Transverse colon (tissue), 4 donors: ENCODE data around the gene AP2A1. TPM values are rescaled to one million over a fixed set of nuclear protein-coding genes. Genes with fewer than 3 reads are reported as not detected.

Experiments used
- DNase-seq: peaks from one replicate; pipeline ENCODE4 v3.0.0-alpha.2; 2019
- H3K27ac ChIP-seq, 4 donors: fragments of 200-600 bp; sonication (generic); 2 replicates each; pipeline ENCODE4 v1.5.1; 2016 to 2018; ENCODE audit warnings: inconsistent platforms in 4 of 4
- H3K27me3 ChIP-seq: fragments of 200-600 bp; sonication (generic); 2 replicates; pipeline ENCODE4 v1.5.1; 2017; ENCODE audit warnings: inconsistent platforms
- H3K36me3 ChIP-seq, 4 donors: fragments of 200-600 bp; sonication (generic); 2 replicates each; pipeline ENCODE4 v1.5.1; 2017 to 2019; ENCODE audit warnings: inconsistent platforms in 4 of 4
- H3K4me1 ChIP-seq, 4 donors: fragments of 200-600 bp; sonication (generic); 2 replicates each; pipeline ENCODE4 v1.5.1; 2017 to 2020; ENCODE audit warnings: inconsistent platforms in 4 of 4
- H3K4me3 ChIP-seq, 4 donors: fragments of 200-600 bp; sonication (generic); 1 replicate in 1 of 4; 2 replicates in 3 of 4; pipeline versions ENCODE4 v1.5.1 to v1.6.1; 2017 to 2019; ENCODE audit warnings: inconsistent platforms in 4 of 4
- H3K9me3 ChIP-seq, 2 donors: fragments of 200-600 bp; sonication (generic); 2 replicates each; pipeline ENCODE4 v1.5.1; 2017 to 2019; ENCODE audit warnings: inconsistent platforms in 2 of 2
- EP300 ChIP-seq: sonication (generic); formaldehyde crosslinking; IDR thresholded peaks from one replicate; pipeline ENCODE4 v1.6.1; 2017; ENCODE audit warnings: antibody characterized with exemption, low read depth
- POLR2A ChIP-seq: fragments of 450-650 bp; IDR thresholded peaks from one replicate; pipeline ENCODE4 v1.6.1; 2016; ENCODE audit warnings: antibody characterized with exemption, mild to moderate bottlenecking, moderate library complexity
- POLR2AphosphoS5 ChIP-seq, 3 donors: sonication (generic); formaldehyde crosslinking; IDR thresholded peaks; one replicate each; pipeline ENCODE4 v1.6.1; 2016; ENCODE audit warnings: antibody characterized with exemption in 3 of 3
- WGBS, 2 donors: methylation state at CpG; one replicate each; pipeline ENCODE4 v1.1.5; 2018; ENCODE audit warnings: low coverage in 1 of 2; 5-methylcytosine and 5-hydroxymethylcytosine counted together
- in situ Hi-C, 4 donors: fragments of 200-750 bp; cut with MboI; loops; one replicate each; pipeline versions ENCODE4 v1.15.0 to v1.15.1; 2017; ENCODE audit warnings: low sequenced_read_pairs in 3 of 4, low pct_ligation_motif_present in 1 of 4, low pct_unique_long_range_greater_than_20kb in 1 of 4
- intact Hi-C: fragments of 100-400 bp; cut with DNase I; formaldehyde crosslinking; loops from one replicate; pipeline ENCODE4 v1.15.1; 2023; ENCODE audit warnings: low total_unique reads
- total RNA-seq, 4 donors: library from RNA; depleted of rRNA; stranded (reverse); fragments of >200 nt; gene quantifications; one replicate each; pipeline ENCODE4 v1.1.0, GENCODE V29; 2016
- TF ChIP-seq, protein P1 (sequence below), 5 experiments: fragments of 200-600 bp in 3 of 5; fragments of 450-650 bp in 2 of 5; sonication (generic) in 3 of 5; IDR thresholded peaks; 1 replicate in 2 of 5; 2 replicates in 3 of 5; pipeline ENCODE4 v1.5.1; 2016 to 2017; ENCODE audit warnings: antibody characterized with exemption in 5 of 5, inconsistent platforms in 3 of 5, mild to moderate bottlenecking in 2 of 5, moderate library complexity in 1 of 5

The AP2A1 gene
- total RNA-seq, 4 donors from 2014 or later = 71.1 to 125 (median 93.0) TPM

DNA sequence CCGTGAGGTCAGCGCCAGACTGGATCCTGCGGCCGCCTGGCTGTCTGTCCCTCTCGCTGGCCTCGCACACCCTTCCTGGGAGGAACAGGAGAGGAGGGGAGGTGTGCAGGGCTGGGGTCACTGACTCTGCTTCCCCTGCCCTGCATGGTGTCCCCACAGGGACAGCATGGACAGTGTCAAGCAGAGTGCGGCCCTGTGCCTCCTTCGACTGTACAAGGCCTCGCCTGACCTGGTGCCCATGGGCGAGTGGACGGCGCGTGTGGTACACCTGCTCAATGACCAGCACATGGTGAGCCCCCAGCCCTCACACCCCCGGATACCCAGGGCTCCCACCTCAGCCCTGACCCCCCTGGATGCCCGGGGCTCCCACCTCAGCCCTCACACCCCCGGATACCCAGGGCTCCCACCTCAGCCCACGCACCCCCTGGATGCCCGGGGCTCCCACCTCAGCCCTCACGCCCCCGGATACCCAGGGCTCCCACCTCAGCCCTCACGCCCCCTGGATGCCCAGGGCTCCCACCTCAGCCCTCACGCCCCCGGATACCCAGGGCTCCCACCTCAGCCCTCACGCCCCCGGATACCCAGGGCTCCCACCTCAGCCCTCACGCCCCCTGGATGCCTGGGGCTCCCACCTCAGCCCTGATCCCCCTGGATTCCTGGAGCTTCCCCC is 25.1 kb downstream of the AP2A1 start:
- DNase-seq = no peak
- H3K27ac ChIP-seq = no peak overlapping the region
- in situ Hi-C loops (no loop called here), intact Hi-C loops (no loop called here)
- H3K4me1 ChIP-seq = no peaks in the 10 kb centered on the region
- no peak overlapping the region for H3K4me3 ChIP-seq
- WGBS, 2 donors = 93 to 100% methylated on average over 1 to 18 of the region's 26 CpGs
- peaks cover 0 to 41% (median 18%) of the 10 kb centered on the region in 4 donors for H3K36me3 ChIP-seq
- H3K27me3 ChIP-seq = no peaks in the 10 kb centered on the region
- no peaks in the 10 kb centered on the region for H3K9me3 ChIP-seq
- TF ChIP-seq, protein P1, sequence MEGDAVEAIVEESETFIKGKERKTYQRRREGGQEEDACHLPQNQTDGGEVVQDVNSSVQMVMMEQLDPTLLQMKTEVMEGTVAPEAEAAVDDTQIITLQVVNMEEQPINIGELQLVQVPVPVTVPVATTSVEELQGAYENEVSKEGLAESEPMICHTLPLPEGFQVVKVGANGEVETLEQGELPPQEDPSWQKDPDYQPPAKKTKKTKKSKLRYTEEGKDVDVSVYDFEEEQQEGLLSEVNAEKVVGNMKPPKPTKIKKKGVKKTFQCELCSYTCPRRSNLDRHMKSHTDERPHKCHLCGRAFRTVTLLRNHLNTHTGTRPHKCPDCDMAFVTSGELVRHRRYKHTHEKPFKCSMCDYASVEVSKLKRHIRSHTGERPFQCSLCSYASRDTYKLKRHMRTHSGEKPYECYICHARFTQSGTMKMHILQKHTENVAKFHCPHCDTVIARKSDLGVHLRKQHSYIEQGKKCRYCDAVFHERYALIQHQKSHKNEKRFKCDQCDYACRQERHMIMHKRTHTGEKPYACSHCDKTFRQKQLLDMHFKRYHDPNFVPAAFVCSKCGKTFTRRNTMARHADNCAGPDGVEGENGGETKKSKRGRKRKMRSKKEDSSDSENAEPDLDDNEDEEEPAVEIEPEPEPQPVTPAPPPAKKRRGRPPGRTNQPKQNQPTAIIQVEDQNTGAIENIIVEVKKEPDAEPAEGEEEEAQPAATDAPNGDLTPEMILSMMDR (IDR thresholded peaks at IDR 0.05) = no peak
- TF ChIP-seq EP300 (no peak), POLR2AphosphoS5 (IDR thresholded peaks at IDR 0.05) (no peak), POLR2A (no peak)

DNA sequence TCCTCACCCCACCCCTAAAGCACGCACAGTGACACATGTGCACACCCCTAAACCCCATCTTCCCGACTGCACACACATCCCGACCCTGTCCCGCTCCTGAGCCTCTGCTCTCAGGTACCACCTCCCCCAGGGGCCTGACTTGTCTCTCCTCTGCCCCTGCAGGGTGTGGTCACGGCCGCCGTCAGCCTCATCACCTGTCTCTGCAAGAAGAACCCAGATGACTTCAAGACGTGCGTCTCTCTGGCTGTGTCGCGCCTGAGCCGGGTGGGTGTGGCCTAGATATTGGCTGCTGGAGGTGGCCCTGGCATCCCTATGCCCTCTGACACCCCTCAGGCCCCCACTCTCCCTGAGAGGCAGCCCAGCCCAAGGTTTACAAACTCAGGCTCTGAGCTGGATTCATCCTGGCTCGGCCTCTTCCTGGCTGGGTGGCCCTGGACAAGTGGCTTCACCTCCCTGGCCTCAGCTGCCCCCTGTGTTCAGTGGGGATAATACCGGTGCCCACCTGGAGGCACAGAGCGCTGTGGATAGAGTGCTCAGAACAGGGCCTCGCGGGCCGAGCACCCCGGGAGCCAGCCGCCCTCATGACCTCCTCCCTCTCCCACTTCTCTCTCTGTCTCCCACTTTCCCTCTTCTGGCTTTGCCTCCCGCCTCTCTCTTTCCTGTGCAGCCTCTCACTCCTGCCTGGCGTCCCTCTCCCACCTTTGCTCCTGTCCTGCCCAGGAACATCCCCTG is 26.2 kb downstream of the AP2A1 start:
- intact Hi-C loops = no loop called here

DNA sequence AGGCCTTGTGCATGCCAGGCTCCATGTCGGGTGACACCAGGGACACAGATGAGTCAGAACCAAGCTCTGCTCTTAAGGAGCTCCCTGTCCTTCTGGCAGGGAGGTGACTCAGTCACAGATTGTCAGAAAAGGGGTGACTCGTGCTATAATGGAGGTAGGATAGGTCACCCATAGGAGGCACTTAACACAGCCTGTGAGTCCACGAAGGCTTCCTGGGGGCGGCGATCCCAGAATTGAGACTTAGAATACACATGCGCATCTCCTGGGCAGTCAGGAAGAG is 26.7 kb downstream of the AP2A1 start:
- no peaks in the 10 kb centered on the region for H3K4me1 ChIP-seq
- 91% methylated on average over 6 of the region's 6 CpGs; no CpG with 5 or more reads in 1 of the 2 donors for WGBS, 2 donors
- no peak for DNase-seq
- in situ Hi-C loops (no loop called here), intact Hi-C loops (no loop called here)
- no peaks in the 10 kb centered on the region for H3K9me3 ChIP-seq
- no peak overlapping the region for H3K27ac ChIP-seq
- H3K27me3 ChIP-seq = no peaks in the 10 kb centered on the region
- no peak overlapping the region for H3K4me3 ChIP-seq
- H3K36me3 ChIP-seq = peaks cover 0 to 49% (median 19%) of the 10 kb centered on the region in 4 donors
- TF ChIP-seq, protein P1 (IDR thresholded peaks at IDR 0.05) = no peak
- no peak for TF ChIP-seq POLR2A

More for the DNA sequence above, 26.2 kb downstream of the AP2A1 start:
- Histone ChIP-seq H3K4me3 (no peak overlapping the region), H3K27ac (no peak overlapping the region), H3K9me3 (no peaks in the 10 kb centered on the region), H3K4me1 (no peaks in the 10 kb centered on the region), H3K36me3 (peaks cover 0 to 49% (median 18%) of the 10 kb centered on the region in 4 donors), H3K27me3 (no peaks in the 10 kb centered on the region)
- no peak for DNase-seq
- WGBS, 2 donors = 86 to 90% methylated on average over 2 to 22 of the region's 22 CpGs
- TF ChIP-seq POLR2AphosphoS5 (IDR thresholded peaks at IDR 0.05) (no peak), EP300 (no peak), POLR2A (no peak)
- TF ChIP-seq, protein P1 (IDR thresholded peaks at IDR 0.05) = no peak
- in situ Hi-C loops = no loop called here

DNA sequence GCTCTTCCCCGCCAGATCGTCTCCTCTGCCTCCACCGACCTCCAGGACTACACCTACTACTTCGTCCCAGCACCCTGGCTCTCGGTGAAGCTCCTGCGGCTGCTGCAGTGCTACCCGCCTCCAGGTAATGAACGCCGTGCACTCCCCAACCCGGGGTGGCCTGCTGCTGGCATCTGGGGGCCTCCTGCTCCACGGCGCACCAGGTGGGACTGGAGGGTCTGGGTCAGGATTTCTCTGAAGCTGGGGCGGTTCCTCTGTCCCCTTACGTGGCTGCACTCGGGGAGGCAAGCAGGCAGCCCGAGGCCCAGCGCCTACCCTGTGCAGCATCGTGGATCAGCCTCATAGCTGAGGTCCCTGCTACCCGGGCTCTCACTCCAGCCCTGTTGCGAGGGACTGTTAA is 28.8 kb downstream of the AP2A1 start:
- WGBS, 2 donors = 98% methylated on average over 20 of the region's 20 CpGs; no CpG with 5 or more reads in 1 of the 2 donors
- Histone ChIP-seq H3K9me3 (no peaks in the 10 kb centered on the region), H3K36me3 (peaks cover 0 to 65% (median 28%) of the 10 kb centered on the region in 4 donors)

More for the DNA sequence above, 28.8 kb downstream of the AP2A1 start:
- H3K27ac ChIP-seq = no peak overlapping the region
- no peaks in the 10 kb centered on the region for H3K27me3 ChIP-seq
- TF ChIP-seq POLR2A (no peak), EP300 (no peak), POLR2AphosphoS5 (IDR thresholded peaks at IDR 0.05) (no peak)
- TF ChIP-seq, protein P1 (IDR thresholded peaks at IDR 0.05) = no peak
- no peaks in the 10 kb centered on the region for H3K4me1 ChIP-seq
- in situ Hi-C loops = no loop called here
- intact Hi-C loops = no loop called here
- H3K4me3 ChIP-seq = no peak overlapping the region
- DNase-seq = no peak
